Measurements from ENCODE around the gene PPM1N.

Gene PPM1N

GRCh38 chr19:45470762-45471081, 27.5 kb upstream of the PPM1N start:
- TF ChIP-seq CTCF (IDR thresholded peaks at IDR 0.05; ENCODE audit: extremely low read depth, missing control alignments) = no peak
- DNase-seq (ENCODE audit: low spot score) = no peak

- no peak for TF ChIP-seq CTCF (IDR thresholded peaks at IDR 0.05; ENCODE audit: extremely low read depth, missing control alignments)
- no peak for DNase-seq (ENCODE audit: low spot score)
Observed at GRCh38 chr19:45471111-45471930, 26.9 kb upstream of the PPM1N start.

GRCh38 chr19:45471931-45472562, 26.2 kb upstream of the PPM1N start:
- no peak for TF ChIP-seq CTCF (IDR thresholded peaks at IDR 0.05; ENCODE audit: extremely low read depth, missing control alignments)
- no peak for DNase-seq (ENCODE audit: low spot score)

- no peak for DNase-seq (ENCODE audit: low spot score)
- no peak for TF ChIP-seq CTCF (IDR thresholded peaks at IDR 0.05; ENCODE audit: extremely low read depth, missing control alignments)
Observed at GRCh38 chr19:45472563-45473366, 25.5 kb upstream of the PPM1N start.

GRCh38 chr19:45473367-45473681, 24.9 kb upstream of the PPM1N start:
- no peak for DNase-seq (ENCODE audit: low spot score)
- no peak for TF ChIP-seq CTCF (IDR thresholded peaks at IDR 0.05; ENCODE audit: extremely low read depth, missing control alignments)

GRCh38 chr19:45473682-45474605, 24.3 kb upstream of the PPM1N start:
- no peak for DNase-seq (ENCODE audit: low spot score)
- no peak for TF ChIP-seq CTCF (IDR thresholded peaks at IDR 0.05; ENCODE audit: extremely low read depth, missing control alignments)
